Skeletal muscle cell (primary cell): ENCODE measurements around the gene DPYSL3.

Source experiments
- DNase-seq: peaks from one replicate; pipeline ENCODE4 v3.0.0-alpha.2; 2010; ENCODE audit warnings: low read depth
- H3K4me3 ChIP-seq: 2 replicates; pipeline ENCODE4 v1.5.1; 2011; ENCODE audit warnings: low read depth, mild to moderate bottlenecking, control low read depth, low read length, moderate library complexity

DPYSL3 gene

GRCh38 chr5:147517383-147517782 lies 7.5 kb upstream of the DPYSL3 start:
- no peak for DNase-seq
- H3K4me3 ChIP-seq = no peak overlapping the region

- no peak for DNase-seq
- no peak overlapping the region for H3K4me3 ChIP-seq
These were observed 5.4 kb upstream of the DPYSL3 start for GRCh38 chr5:147515269-147515668.

- H3K4me3 ChIP-seq = no peak overlapping the region
- no peak for DNase-seq
These were observed 3.0 kb upstream of the DPYSL3 start for GRCh38 chr5:147512659-147513379.

- H3K4me3 ChIP-seq = no peak overlapping the region
- no peak for DNase-seq
These were observed 1.0 kb upstream of the DPYSL3 start for GRCh38 chr5:147510885-147511284.

- peak overlapping the region; percentile 63 for H3K4me3 ChIP-seq
- no peak for DNase-seq
These were observed 693 bp downstream of the DPYSL3 start for GRCh38 chr5:147509041-147509709.

- peak overlapping the region; percentile 63 for H3K4me3 ChIP-seq
These were observed 1.2 kb downstream of the DPYSL3 start for GRCh38 chr5:147508711-147509040.

GRCh38 chr5:147507480-147508126 lies 2.3 kb downstream of the DPYSL3 start:
- H3K4me3 ChIP-seq = peak overlapping the region; percentile 63
- no peak for DNase-seq

More at GRCh38 chr5:147508711-147509040, 1.2 kb downstream of the DPYSL3 start:
- DNase-seq = no peak

GRCh38 chr5:147504535-147504934 lies 5.3 kb downstream of the DPYSL3 start:
- DNase-seq = no peak
- no peak overlapping the region for H3K4me3 ChIP-seq

GRCh38 chr5:147504011-147504410 lies 5.9 kb downstream of the DPYSL3 start:
- no peak overlapping the region for H3K4me3 ChIP-seq
- peak; percentile 96 for DNase-seq

GRCh38 chr5:147490989-147491388 lies 18.9 kb downstream of the DPYSL3 start:
- no peak for DNase-seq
- no peak overlapping the region for H3K4me3 ChIP-seq

- no peak for DNase-seq
- H3K4me3 ChIP-seq = no peak overlapping the region
These were observed 22.7 kb downstream of the DPYSL3 start for GRCh38 chr5:147487031-147487750.

- no peak for DNase-seq
- H3K4me3 ChIP-seq = no peak overlapping the region
These were observed 24.1 kb downstream of the DPYSL3 start for GRCh38 chr5:147485814-147486213.

GRCh38 chr5:147485046-147485445 lies 24.8 kb downstream of the DPYSL3 start:
- no peak overlapping the region for H3K4me3 ChIP-seq
- DNase-seq = no peak

- DNase-seq = no peak
- no peak overlapping the region for H3K4me3 ChIP-seq
These were observed 25.2 kb downstream of the DPYSL3 start for GRCh38 chr5:147484708-147485020.

- H3K4me3 ChIP-seq = no peak overlapping the region
- DNase-seq = peak; percentile 82
These were observed 25.7 kb downstream of the DPYSL3 start for GRCh38 chr5:147483961-147484707.

GRCh38 chr5:147483188-147483790 lies 26.6 kb downstream of the DPYSL3 start:
- H3K4me3 ChIP-seq = no peak overlapping the region

GRCh38 chr5:147482706-147483180 lies 27.1 kb downstream of the DPYSL3 start:
- DNase-seq = no peak
- H3K4me3 ChIP-seq = no peak overlapping the region

More at GRCh38 chr5:147483188-147483790, 26.6 kb downstream of the DPYSL3 start:
- DNase-seq = no peak

- no peak overlapping the region for H3K4me3 ChIP-seq
- no peak for DNase-seq
These were observed 27.8 kb downstream of the DPYSL3 start for GRCh38 chr5:147481874-147482705.
